GM11168 (cell line): ENCODE measurements around the gene SEC14L3.

ENCODE experiments used
- in situ Hi-C: fragments of 300-500 bp; cut with MboI; formaldehyde crosslinking; loops from one replicate; pipeline ENCODE4 v1.12.0; 2022; ENCODE audit warnings: low sequenced_read_pairs; ENCODE audit not compliant: unreplicated experiment

SEC14L3 gene

DNA sequence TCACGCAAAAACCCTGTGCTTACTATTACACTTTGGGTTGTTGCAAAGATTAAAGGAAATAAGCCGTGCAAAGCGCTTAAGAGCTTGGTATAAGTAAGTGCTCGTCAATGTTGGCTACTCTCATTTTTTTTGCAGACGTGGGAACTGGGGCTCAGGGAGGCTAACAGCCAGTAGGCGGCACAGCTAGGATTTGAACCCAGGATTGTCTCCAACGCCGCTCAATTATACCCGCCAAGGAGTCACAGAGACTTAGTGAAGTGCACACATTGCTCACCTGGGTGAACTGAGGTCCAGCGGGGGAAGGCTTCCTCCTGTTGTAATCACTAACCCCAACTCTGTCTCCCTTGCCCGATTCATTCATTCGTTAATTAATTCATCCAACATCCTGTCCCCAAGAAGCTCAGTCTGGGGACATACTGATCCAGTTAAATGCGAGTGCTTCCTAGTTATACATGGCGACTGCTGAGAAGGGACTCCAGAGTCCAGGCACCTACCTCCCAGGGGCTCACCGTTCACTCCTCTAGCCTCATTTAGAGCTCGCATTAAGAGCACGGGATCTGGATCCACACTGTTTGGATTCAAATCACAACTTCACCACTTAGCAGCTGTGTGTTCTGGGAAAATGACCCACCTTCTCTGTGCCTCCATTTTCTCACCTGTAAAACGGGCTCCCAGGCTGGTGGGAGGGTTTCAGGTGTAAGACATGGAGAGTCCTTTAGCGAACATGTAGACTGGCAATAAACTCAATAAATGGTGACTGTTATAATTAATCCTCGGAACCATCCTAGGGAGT lies 47.1 kb downstream of the SEC14L3 start:
- in situ Hi-C loops, result no loop called here

DNA sequence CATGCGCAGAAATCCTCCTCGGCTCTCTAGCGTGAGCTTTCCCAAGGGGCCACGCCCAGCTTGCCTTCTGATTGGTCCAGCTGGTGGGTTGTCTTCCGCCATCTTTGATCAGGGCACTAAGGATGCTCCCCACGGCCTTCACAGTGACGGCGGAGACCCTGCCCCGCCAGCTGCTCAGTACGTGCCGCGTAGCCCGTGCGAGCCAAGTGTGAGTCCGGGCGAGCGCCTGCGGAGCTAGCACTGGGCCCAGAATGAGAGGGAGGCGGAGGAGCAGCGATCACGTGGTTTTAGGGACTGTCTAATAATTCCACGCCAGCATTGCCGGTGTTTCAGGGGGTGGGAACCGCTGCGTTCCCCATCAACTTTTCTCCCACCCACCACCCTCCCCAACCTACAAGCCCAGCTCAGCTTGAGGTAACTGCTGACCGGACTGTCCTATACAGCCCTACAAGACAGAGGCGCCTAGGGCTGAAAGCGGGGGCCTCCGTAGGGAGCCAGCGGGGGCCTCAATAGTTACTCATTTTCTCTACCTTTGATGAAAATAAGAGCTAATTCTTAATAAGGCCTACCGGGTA lies 47.8 kb downstream of the SEC14L3 start:
- in situ Hi-C loops, result no loop called here

DNA sequence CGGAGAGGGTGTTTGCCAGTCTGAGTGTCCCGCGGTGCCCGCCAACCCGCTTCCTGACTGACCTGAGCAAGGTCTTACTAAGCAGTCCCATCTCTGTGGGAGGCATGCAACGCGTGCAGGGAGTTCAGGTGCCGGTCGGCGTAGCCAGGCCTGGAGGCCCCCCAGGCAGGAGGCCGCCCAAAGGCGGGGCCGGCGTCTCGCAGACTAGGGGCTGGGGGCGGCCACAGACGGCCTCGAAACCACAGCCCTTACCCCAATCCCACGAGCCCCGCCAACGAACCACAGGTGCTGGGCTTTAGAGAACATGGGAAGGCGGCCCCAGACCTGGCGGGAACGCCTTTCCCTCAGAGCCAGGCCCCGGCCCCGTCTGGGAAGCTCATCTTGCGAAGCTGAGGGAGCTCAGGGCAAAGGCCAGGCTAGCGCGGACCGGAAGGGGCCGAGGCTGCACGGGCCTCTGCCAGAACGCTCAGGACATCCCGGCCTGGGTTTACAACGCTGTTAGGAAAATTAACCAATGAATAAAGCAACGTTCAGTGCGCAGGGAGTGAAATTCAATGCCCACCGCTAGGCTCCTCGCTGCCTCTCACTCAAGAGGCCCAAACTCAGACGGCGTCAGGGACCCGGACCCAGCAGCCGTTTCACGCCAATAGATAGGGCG lies 48.4 kb downstream of the SEC14L3 start:
- in situ Hi-C loops, result no loop called here

- in situ Hi-C loops, result no loop called here
These were observed 49.1 kb downstream of the SEC14L3 start for GRCh38 chr22:30422481-30423300.

DNA sequence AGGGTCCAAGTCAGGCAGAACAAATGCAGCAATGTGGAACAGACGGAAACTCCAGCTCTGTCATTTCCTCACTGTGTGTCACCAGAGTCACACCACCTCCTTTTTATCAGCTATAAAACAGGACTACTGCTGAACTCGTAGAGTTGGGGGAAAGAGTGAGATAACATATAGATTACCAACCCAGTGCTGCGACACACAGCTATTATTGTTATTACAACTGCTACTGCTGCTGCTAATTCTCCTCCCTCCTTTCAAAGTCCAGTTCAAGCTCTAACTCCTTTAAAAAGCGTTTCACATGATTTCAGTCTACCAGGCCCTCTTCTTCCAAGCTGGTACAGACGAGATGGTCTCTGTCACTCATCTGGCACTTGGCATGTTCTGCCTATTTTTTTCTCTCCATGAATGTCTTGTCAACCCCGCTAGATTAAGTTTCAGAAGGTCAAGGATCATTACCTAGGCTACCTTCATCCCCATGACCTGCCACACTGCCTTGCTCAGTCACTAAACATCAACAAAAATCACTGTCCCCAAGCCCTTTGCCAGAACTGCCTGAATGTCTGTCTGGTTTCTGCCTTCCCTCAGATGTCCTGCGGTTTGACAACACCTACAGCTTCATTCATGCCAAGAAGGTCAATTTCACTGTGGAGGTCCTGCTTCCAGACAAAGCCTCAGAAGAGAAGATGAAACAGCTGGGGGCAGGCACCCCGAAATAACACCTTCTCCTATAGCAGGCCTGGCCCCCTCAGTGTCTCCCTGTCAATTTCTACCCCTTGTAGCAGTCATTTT lies 49.9 kb downstream of the SEC14L3 start:
- in situ Hi-C loops, result no loop called here

- in situ Hi-C loops, result no loop called here
These were observed 51.3 kb downstream of the SEC14L3 start for GRCh38 chr22:30420347-30421125.

DNA sequence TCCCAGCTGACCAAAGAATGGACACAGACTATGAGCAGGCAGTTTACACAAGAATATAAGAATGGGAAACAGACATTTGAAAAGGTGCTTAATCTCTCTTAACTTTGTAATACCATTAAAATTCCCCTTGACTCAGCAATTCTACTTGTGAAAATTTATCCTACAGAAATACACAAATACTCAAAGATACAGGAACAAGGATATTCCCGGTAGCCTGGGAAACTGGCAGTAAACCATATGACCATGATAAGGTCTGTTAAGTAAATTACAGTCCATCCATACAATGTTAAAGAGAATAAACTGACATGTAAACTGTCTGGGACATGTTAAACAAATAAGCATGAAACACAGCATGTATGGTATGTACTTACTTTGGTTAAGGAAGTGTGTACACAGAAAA lies 55.0 kb downstream of the SEC14L3 start:
- in situ Hi-C loops, result no loop called here

DNA sequence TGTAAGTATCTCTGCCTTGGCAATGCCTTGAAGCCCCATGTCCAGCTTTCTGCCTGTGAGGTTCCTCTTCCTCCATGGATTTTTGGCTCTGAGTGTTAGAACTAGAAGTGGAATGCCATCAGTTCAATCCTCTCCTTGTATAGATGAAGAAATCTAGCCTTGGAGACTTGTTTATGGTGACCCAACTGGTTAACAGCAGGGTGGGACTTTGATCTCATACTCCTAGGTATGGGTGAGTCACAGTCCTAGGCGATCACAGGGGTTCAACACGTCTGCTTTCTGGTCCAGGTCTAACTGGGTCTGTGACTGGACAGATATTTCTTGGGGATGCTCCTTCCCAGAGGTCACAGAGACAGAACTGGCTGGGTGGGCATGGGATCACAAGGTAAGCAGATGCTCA lies 55.4 kb downstream of the SEC14L3 start:
- in situ Hi-C loops, result no loop called here

GRCh38 chr22:30414525-30415047 lies 57.2 kb downstream of the SEC14L3 start:
- in situ Hi-C loops, result no loop called here

- in situ Hi-C loops, result no loop called here
These were observed 57.9 kb downstream of the SEC14L3 start for GRCh38 chr22:30413745-30414524.

GRCh38 chr22:30413001-30413400 lies 58.8 kb downstream of the SEC14L3 start:
- in situ Hi-C loops, result no loop called here

GRCh38 chr22:30411780-30412179 lies 60.0 kb downstream of the SEC14L3 start:
- in situ Hi-C loops, result no loop called here
